Neural cell (in vitro differentiated cells): Measurements from ENCODE around the gene MYO5A.

Source experiments
- CTCF ChIP-seq: fragments of 450-650 bp; IDR thresholded peaks from 2 replicates; pipeline ENCODE4 v1.5.1; 2014; ENCODE audit warnings: antibody characterized with exemption, mild to moderate bottlenecking, moderate library complexity; ENCODE audit not compliant: poor library complexity, severe bottlenecking
- EP300 ChIP-seq: fragments of 450-650 bp; conservative IDR thresholded peaks from 2 replicates; pipeline ENCODE4 v1.6.1; 2014; ENCODE audit warnings: antibody characterized with exemption, mild to moderate bottlenecking, moderate library complexity; ENCODE audit not compliant: poor library complexity, severe bottlenecking
- EZH2 ChIP-seq: fragments of 200-600, 300-800 bp; shearing (Covaris generic), sonication (generic); IDR thresholded peaks from 2 replicates; pipeline ENCODE4 v1.6.1; 2014; ENCODE audit warnings: antibody characterized with exemption, low read length, borderline replicate concordance, mild to moderate bottlenecking; ENCODE audit not compliant: insufficient read depth, poor library complexity, severe bottlenecking
- MXI1 ChIP-seq: fragments of 450-650 bp; conservative IDR thresholded peaks from 2 replicates; pipeline ENCODE4 v1.6.1; 2014; ENCODE audit warnings: antibody characterized with exemption, mild to moderate bottlenecking; ENCODE audit not compliant: poor library complexity, severe bottlenecking
- POLR2AphosphoS5 ChIP-seq: IDR thresholded peaks from 2 replicates; pipeline ENCODE4 v1.6.1; 2012
- RAD21 ChIP-seq: fragments of 450-650 bp; conservative IDR thresholded peaks from 2 replicates; pipeline ENCODE4 v1.6.1; 2014; ENCODE audit warnings: antibody characterized with exemption, mild to moderate bottlenecking, moderate library complexity
- REST ChIP-seq: IDR thresholded peaks from 2 replicates; pipeline ENCODE4 v1.6.1; 2012; ENCODE audit warnings: borderline replicate concordance
- TAF1 ChIP-seq: IDR thresholded peaks from 2 replicates; pipeline ENCODE4 v1.6.1; 2012; ENCODE audit warnings: low read depth

- TF ChIP-seq CTCF, result no peak
- TF ChIP-seq MXI1, result no peak
- no peak for TF ChIP-seq EP300
- TF ChIP-seq POLR2AphosphoS5, result no peak
- no peak for TF ChIP-seq EZH2
- no peak for TF ChIP-seq RAD21
- TF ChIP-seq TAF1, result no peak
- TF ChIP-seq REST, result no peak
These were observed 237.5 kb downstream of the MYO5A start for GRCh38 chr15:52291204-52291603.
